GM13976 (cell line): Measurements from ENCODE around the gene RNF157.

Experiments used
- DNase-seq: peaks from one replicate; pipeline ENCODE4 v3.0.0; 2012; ENCODE audit warnings: low spot score
- CTCF ChIP-seq: IDR thresholded peaks from 2 replicates; pipeline ENCODE4 v1.5.1; 2012; ENCODE audit warnings: borderline replicate concordance, mild to moderate bottlenecking; ENCODE audit not compliant: insufficient read depth; ENCODE audit errors: extremely low read depth, missing control alignments, control extremely low read depth
- in situ Hi-C: fragments of 300-500 bp; cut with MboI; formaldehyde crosslinking; loops from one replicate; pipeline ENCODE4 v1.12.0; 2022; ENCODE audit warnings: low sequenced_read_pairs, mixed read lengths, inconsistent platforms; ENCODE audit not compliant: unreplicated experiment

Gene RNF157

GRCh38 chr17:76278268-76278908 is 38.1 kb upstream of the RNF157 start:
- in situ Hi-C loops: loop anchor here (25.0 kb wide), 1 partner anchor 366 kb away; the partner anchor contains the start of gene MRPL38
- TF ChIP-seq CTCF: no peak

DNA sequence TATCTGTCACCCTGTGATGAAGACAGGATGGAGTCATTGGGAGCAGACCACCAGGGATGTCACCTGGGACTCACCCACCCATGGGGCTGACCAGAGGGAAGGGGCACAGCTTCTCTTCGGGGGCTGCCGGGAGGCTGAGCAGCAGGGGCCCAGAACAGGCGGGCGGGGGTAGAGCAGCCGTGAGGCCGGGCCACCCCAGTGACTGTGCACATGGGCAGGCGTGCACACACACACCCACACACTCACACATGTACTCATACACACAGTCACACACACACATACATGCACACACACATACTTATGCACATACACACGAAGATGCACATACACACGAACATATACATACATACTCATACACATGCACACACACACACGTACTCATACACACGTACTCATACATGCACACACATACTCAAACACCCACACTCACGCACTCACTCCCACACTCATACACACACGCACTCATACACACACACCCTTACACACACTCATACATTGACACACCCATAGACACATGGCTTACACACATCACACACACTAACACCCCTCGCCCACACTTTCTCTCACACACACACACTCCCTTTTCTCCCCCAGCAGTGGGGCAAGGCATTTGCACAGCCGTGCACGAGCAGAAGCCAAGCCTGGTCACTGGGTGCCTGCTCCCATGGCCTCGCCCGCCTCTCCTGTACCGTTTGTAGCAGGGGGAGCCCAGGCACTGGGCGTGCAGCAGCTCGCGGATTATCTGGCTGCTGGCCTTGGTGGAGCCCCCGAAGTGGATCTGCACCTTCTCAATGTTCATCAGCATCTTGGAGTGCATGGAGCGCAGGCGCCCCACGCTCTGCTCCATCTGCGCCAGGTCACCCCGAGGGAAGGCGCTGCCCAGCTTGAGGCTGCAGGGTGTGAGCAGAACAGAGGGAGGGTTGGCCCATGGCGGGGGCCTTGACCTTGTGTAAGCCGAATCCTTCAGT is 37.3 kb upstream of the RNF157 start:
- TF ChIP-seq CTCF: no peak
- in situ Hi-C loops: loop anchor here (25.0 kb wide), 1 partner anchor 365 kb away; the partner anchor contains the start of gene MRPL38

More at GRCh38 chr17:76278268-76278908, 38.1 kb upstream of the RNF157 start:
- no peak for DNase-seq

DNA sequence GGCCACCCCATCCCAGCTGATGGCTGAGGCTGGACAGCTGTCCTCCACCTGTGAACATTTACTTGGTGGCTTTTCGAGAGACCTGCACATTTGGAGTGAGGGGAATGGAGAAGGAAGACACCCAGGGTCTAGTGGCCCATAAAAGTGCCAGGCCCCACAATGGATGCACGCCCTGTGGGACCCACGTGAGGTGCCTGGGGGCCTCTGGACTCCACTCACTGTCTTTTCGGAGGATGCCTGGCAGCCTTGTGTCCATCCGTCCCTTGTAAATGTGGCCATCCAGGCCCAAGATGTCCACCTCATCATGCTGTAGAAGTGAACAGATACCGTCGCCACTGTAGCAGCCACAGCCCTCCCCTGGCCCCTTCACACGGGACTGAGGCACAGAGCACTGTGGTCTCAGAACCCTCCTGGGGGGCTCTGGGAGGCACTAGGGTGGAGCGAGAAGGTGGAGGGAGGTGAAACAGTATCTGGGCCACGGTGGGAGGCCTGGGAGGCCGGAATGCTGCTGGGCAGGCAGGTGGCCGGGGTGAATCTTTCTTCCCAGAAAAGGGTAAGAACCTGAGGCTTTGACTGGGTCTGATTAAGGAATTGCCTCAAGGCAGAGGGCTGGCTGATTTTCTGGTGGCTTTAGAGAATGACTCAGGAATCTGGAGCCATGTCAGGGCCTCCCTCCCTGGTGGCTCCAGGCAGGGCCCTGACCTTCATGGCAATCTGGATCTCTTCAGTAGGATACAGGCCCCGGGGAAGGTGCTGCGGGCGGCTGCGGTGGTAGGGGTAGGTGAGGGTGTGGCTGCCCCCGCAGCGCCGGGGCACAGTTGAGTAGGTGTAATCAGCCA is 36.4 kb upstream of the RNF157 start:
- DNase-seq: no peak
- no peak for TF ChIP-seq CTCF
- in situ Hi-C loops: loop anchor here (25.0 kb wide), 1 partner anchor 364 kb away; the partner anchor contains the start of gene MRPL38

More for the DNA sequence above, 37.3 kb upstream of the RNF157 start:
- no peak for DNase-seq

- no peak for DNase-seq
- in situ Hi-C loops: loop anchor here (25.0 kb wide), 1 partner anchor 364 kb away; the partner anchor contains the start of gene MRPL38
- TF ChIP-seq CTCF: no peak
Measured at GRCh38 chr17:76276069-76276431, 35.8 kb upstream of the RNF157 start.

GRCh38 chr17:76275382-76276068 is 35.2 kb upstream of the RNF157 start:
- TF ChIP-seq CTCF: no peak
- in situ Hi-C loops: loop anchor here (25.0 kb wide), 1 partner anchor 363 kb away; the partner anchor contains the start of gene MRPL38
- DNase-seq: no peak
